Gastroesophageal sphincter (tissue), 3 donors: Measurements from ENCODE around the gene PEX10.

Experiments
- POLR2AphosphoS5 ChIP-seq: sonication (generic); formaldehyde crosslinking; IDR thresholded peaks from one replicate; pipeline ENCODE4 v1.6.1; 2017; ENCODE audit warnings: antibody characterized with exemption
- TF ChIP-seq, protein P1 (sequence below), 4 experiments: fragments of 200-600 bp in 2 of 4; fragments of 450-650 bp in 2 of 4; sonication (generic) in 1 of 4; IDR thresholded peaks; one replicate each; pipeline ENCODE4 v1.5.1; 2017 to 2019; ENCODE audit warnings: antibody characterized with exemption in 4 of 4, mild to moderate bottlenecking in 2 of 4, moderate library complexity in 2 of 4

DNA sequence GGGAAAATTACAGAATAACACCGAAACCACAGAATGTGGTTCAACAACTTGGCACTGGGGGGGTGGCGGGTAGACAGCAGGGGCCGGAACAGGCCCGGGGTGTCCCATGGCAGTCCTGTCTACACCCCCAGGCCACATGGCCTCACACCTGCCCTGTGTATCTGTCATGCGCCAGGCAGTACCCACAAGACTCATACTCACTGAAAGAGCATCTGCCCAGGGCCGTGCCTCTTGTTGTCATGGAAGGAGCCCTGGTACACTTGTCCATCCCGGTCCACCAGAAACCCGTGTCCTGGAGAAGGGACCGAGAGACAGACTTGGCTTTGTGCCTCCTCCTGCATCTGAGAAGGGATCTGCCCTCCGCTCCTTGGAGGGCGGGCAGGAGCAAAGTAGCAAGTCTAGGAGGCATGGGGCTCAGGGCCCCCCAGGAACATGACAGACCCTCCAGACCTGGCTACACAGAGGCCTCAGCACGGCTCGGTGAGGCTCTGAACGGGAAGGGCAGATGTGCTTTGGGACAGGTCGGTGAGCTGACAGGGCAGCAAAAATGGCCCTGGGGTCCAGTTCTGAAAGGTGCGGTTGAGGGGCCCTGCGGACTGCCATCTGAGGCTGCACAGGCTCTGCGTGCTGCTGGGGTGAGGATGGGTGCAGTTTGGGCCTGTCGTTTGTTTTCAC lies 26.6 kb downstream of the PEX10 start:
- TF ChIP-seq POLR2AphosphoS5 = no peak
- TF ChIP-seq, protein P1, sequence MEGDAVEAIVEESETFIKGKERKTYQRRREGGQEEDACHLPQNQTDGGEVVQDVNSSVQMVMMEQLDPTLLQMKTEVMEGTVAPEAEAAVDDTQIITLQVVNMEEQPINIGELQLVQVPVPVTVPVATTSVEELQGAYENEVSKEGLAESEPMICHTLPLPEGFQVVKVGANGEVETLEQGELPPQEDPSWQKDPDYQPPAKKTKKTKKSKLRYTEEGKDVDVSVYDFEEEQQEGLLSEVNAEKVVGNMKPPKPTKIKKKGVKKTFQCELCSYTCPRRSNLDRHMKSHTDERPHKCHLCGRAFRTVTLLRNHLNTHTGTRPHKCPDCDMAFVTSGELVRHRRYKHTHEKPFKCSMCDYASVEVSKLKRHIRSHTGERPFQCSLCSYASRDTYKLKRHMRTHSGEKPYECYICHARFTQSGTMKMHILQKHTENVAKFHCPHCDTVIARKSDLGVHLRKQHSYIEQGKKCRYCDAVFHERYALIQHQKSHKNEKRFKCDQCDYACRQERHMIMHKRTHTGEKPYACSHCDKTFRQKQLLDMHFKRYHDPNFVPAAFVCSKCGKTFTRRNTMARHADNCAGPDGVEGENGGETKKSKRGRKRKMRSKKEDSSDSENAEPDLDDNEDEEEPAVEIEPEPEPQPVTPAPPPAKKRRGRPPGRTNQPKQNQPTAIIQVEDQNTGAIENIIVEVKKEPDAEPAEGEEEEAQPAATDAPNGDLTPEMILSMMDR (IDR thresholded peaks at IDR 0.05) = no peak
